SK-N-SH (cell line): ENCODE data around the gene RGS14. TPM values are rescaled to one million over a fixed set of nuclear protein-coding genes. Genes with fewer than 3 reads are reported as not detected.
"Not testable (repeated sequence)": the region's sequence is repeated elsewhere in the genome, so short reads cannot be mapped to it uniquely, and the experiment has no call there.

Experiments used
- CTCF ChIA-PET: fragments of 300-600, 350-600 bp; formaldehyde crosslinking; extraction: SDS; loops from one replicate; lab custom pipeline; 2021; lab: Yijun Ruan, JAX
- POLR2A ChIA-PET: fragments of 350-600 bp; sonication (Branson Sonifier 250); formaldehyde crosslinking; extraction: SDS; loops from one replicate; lab custom pipeline; 2020; ENCODE audit warnings: antibody characterized with exemption, inconsistent platforms; lab: Yijun Ruan, JAX
- DNase-seq: peaks from one replicate; pipeline ENCODE4 v3.0.0; 2012
- H2AFZ ChIP-seq: fragments of 200-600 bp; sonication (generic); 2 replicates; pipeline ENCODE4 v1.8.1; 2016; ENCODE audit warnings: antibody characterized with exemption, mild to moderate bottlenecking, low read depth
- H3F3A ChIP-seq: fragments of 200-600 bp; sonication (generic); replicated peaks from 2 replicates; pipeline ENCODE3; 2016; ENCODE audit warnings: antibody characterized with exemption, mild to moderate bottlenecking; ENCODE audit not compliant: insufficient read depth
- H3K27ac ChIP-seq, 2 experiments: fragments of 200-500 bp in 1 of 2; fragments of 200-600 bp in 1 of 2; sonication (Bioruptor generic) in 1 of 2; sonication (generic), shearing (Covaris generic) in 1 of 2; 2 replicates each; pipeline versions ENCODE4 v1.5.1 to v1.6.1; 2014 to 2016; ENCODE audit warnings: low read depth in 2 of 2, inconsistent platforms in 1 of 2, low read length in 1 of 2, mild to moderate bottlenecking in 1 of 2, mixed read lengths in 1 of 2
- H3K27me3 ChIP-seq: fragments of 200-600 bp; sonication (generic), shearing (Covaris generic); 2 replicates; pipeline ENCODE4 v1.6.1; 2016; ENCODE audit warnings: mixed run types; ENCODE audit not compliant: insufficient read depth
- H3K36me3 ChIP-seq, 2 experiments: fragments of 200-500 bp in 1 of 2; fragments of 200-600 bp in 1 of 2; sonication (Bioruptor generic) in 1 of 2; sonication (generic) in 1 of 2; replicated peaks in 1 of 2; 2 replicates each; pipeline versions ENCODE3 to v1.5.1; 2014 to 2016; ENCODE audit warnings: low read length in 1 of 2, mild to moderate bottlenecking in 1 of 2; ENCODE audit not compliant: insufficient read depth in 2 of 2, control insufficient read depth in 1 of 2
- H3K4me1 ChIP-seq, 2 experiments: fragments of 200-500 bp in 1 of 2; fragments of 200-600 bp in 1 of 2; sonication (Bioruptor generic) in 1 of 2; sonication (generic), shearing (Covaris generic) in 1 of 2; 2 replicates each; pipeline versions ENCODE4 v1.5.1 to v1.6.1; 2014 to 2016; ENCODE audit warnings: low read depth in 1 of 2, low read length in 1 of 2, mixed run types in 1 of 2; ENCODE audit not compliant: insufficient read depth in 2 of 2, control insufficient read depth in 1 of 2
- H3K4me2 ChIP-seq: fragments of 200-600 bp; sonication (generic), shearing (Covaris generic); 2 replicates; pipeline ENCODE4 v1.6.1; 2017; ENCODE audit warnings: mixed run types
- H3K4me3 ChIP-seq, 2 experiments: fragments of 200-500 bp in 1 of 2; fragments of 200-600 bp in 1 of 2; sonication (Bioruptor generic) in 1 of 2; sonication (generic), shearing (Covaris generic) in 1 of 2; 2 replicates each; pipeline versions ENCODE4 v1.5.1 to v1.8.1; 2014 to 2016; ENCODE audit warnings: low read depth in 2 of 2, inconsistent platforms in 1 of 2, low read length in 1 of 2, mild to moderate bottlenecking in 1 of 2, mixed read lengths in 1 of 2, moderate library complexity in 1 of 2
- H3K79me2 ChIP-seq: fragments of 200-600 bp; sonication (generic); 2 replicates; pipeline ENCODE4 v1.8.1; 2017; ENCODE audit warnings: mild to moderate bottlenecking; ENCODE audit not compliant: insufficient read depth
- H3K9ac ChIP-seq: fragments of 200-600 bp; sonication (generic); 2 replicates; pipeline ENCODE4 v1.6.1; 2017; ENCODE audit warnings: mixed run types
- H3K9me2 ChIP-seq: fragments of 200-600 bp; sonication (generic); 2 replicates; pipeline ENCODE4 v1.6.1; 2017; ENCODE audit warnings: mixed run types
- H3K9me3 ChIP-seq: fragments of 200-600 bp; sonication (generic); 2 replicates; pipeline ENCODE4 v1.6.1; 2017; ENCODE audit warnings: mixed run types, mild to moderate bottlenecking, moderate library complexity
- H4K20me1 ChIP-seq: fragments of 200-600 bp; sonication (generic); 2 replicates; pipeline ENCODE4 v1.6.1; 2017; ENCODE audit warnings: mild to moderate bottlenecking, mixed run types; ENCODE audit not compliant: insufficient read depth
- FOXJ3 ChIP-seq: sonication (generic); formaldehyde crosslinking; IDR thresholded peaks from 2 replicates; pipeline ENCODE4 v1.5.1; 2020; ENCODE audit warnings: mild to moderate bottlenecking, missing genetic modification reagents
- FOXM1 ChIP-seq: IDR thresholded peaks from 2 replicates; pipeline ENCODE4 v1.4.0; 2012; ENCODE audit warnings: low read depth, mild to moderate bottlenecking
- GABPA ChIP-seq: IDR thresholded peaks from 2 replicates; pipeline ENCODE4 v1.4.0; 2012; ENCODE audit warnings: low read depth, mild to moderate bottlenecking
- JUND ChIP-seq: IDR thresholded peaks from 2 replicates; pipeline ENCODE4 v1.4.0; 2012
- MAX ChIP-seq: IDR thresholded peaks from 2 replicates; pipeline ENCODE4 v1.4.0; 2012; ENCODE audit warnings: low read depth
- MXI1 ChIP-seq: IDR thresholded peaks from 2 replicates; pipeline ENCODE4 v1.6.1; 2012; ENCODE audit warnings: mild to moderate bottlenecking, low read depth, low read length, improper control_type of control experiment
- PBX3 ChIP-seq: IDR thresholded peaks from 2 replicates; pipeline ENCODE4; 2012
- POLR2AphosphoS5 ChIP-seq: IDR thresholded peaks from 2 replicates; pipeline ENCODE4 v1.6.1; 2012; ENCODE audit warnings: low read depth, low read length
- RCOR1 ChIP-seq: fragments of 150-350 bp; IDR thresholded peaks from 2 replicates; pipeline ENCODE4 v1.6.1; 2017; ENCODE audit warnings: antibody characterized with exemption, low read length
- RFX5 ChIP-seq: IDR thresholded peaks from 2 replicates; pipeline ENCODE4 v1.6.1; 2012; ENCODE audit warnings: mild to moderate bottlenecking, improper control_type of control experiment, low read length
- SMC3 ChIP-seq: IDR thresholded peaks from 2 replicates; pipeline ENCODE4 v1.6.1; 2012; ENCODE audit warnings: low read depth, low read length, improper control_type of control experiment
- TEAD4 ChIP-seq: IDR thresholded peaks from 2 replicates; pipeline ENCODE4 v1.4.0; 2012; ENCODE audit warnings: mild to moderate bottlenecking, borderline replicate concordance; ENCODE audit not compliant: insufficient read depth
- USF1 ChIP-seq: IDR thresholded peaks from 2 replicates; pipeline ENCODE4 v1.4.0; 2012; ENCODE audit warnings: low read depth, borderline replicate concordance
- WGBS: methylation state at CpG from one replicate; pipeline ENCODE4 v1.1.6; 2017; ENCODE audit warnings: low lambda C conversion rate; 5-methylcytosine and 5-hydroxymethylcytosine counted together
- polyA plus RNA-seq, 3 experiments: library from polyadenylated mRNA; depleted of rRNA; stranded (reverse); fragments of >200 nt; gene quantifications; 2 replicates each; pipeline ENCODE4 v1.2.3, GENCODE V29; 2012

The RGS14 gene
- polyA plus RNA-seq, 1 of the 3 experiments (the other 2 are of a cell fraction), result 26.5 TPM

GRCh38 chr5:177374211-177374610 lies 16.5 kb downstream of the RGS14 start:
- POLR2A ChIA-PET, result no interaction called here
- no peaks in the 10 kb centered on the region for H4K20me1 ChIP-seq
- CTCF ChIA-PET, result interaction anchor here (0.9 to 4.9 kb wide), 3 partner anchors 15 to 127 kb away, joined by 3 to 47 read pairs (median 6); no protein-coding TSS in a partner anchor
- no peak overlapping the region for H3K4me3 ChIP-seq
- TF ChIP-seq RCOR1 (no peak), SMC3 (no peak), USF1 (no peak), FOXJ3 (CRISPR knock-in tag) (no peak), JUND (no peak), RFX5 (no peak), POLR2AphosphoS5 (no peak), FOXM1 (no peak), MAX (no peak), MXI1 (no peak), GABPA (no peak), PBX3 (no peak), TEAD4 (no peak)
- H3K79me2 ChIP-seq, result no peaks in the 10 kb centered on the region
- H3K27me3 ChIP-seq, result no peaks in the 10 kb centered on the region
- no peaks in the 10 kb centered on the region for H3K9me3 ChIP-seq
- no peak overlapping the region for H3K4me2 ChIP-seq
- peaks cover 6% of the 10 kb centered on the region for H3F3A ChIP-seq
- H2AFZ ChIP-seq, result no peak overlapping the region
- WGBS, result 86% methylated on average over 5 of the region's 5 CpGs
- no peak for DNase-seq
- H3K4me1 ChIP-seq, result peaks cover 0 to 9% of the 10 kb centered on the region in 2 experiments; a peak in 1 of 4 replicates
- H3K9me2 ChIP-seq, result no peaks in the 10 kb centered on the region
- no peaks in the 10 kb centered on the region for H3K36me3 ChIP-seq
- no peak overlapping the region for H3K27ac ChIP-seq
- no peak overlapping the region for H3K9ac ChIP-seq

- H3K79me2 ChIP-seq, H2AFZ ChIP-seq, POLR2A ChIA-PET, H3K4me1 ChIP-seq, H4K20me1 ChIP-seq, H3K27ac ChIP-seq, H3K36me3 ChIP-seq, H3K27me3 ChIP-seq, H3F3A ChIP-seq, H3K4me3 ChIP-seq, H3K9me3 ChIP-seq, DNase-seq, H3K9me2 ChIP-seq, H3K9ac ChIP-seq, H3K4me2 ChIP-seq: not testable (repeated sequence)
- 70% methylated on average over 5 of the region's 5 CpGs for WGBS
- CTCF ChIA-PET, result interaction anchor here (0.8 to 7.9 kb wide), 2 partner anchors 14 to 68 kb away, joined by 3 to 58 read pairs; no protein-coding TSS in a partner anchor
Observed at GRCh38 chr5:177375516-177375915, 17.8 kb downstream of the RGS14 start.
